ENCODE results near the gene FNIP2.

- TF ChIP-seq, protein P1, sequence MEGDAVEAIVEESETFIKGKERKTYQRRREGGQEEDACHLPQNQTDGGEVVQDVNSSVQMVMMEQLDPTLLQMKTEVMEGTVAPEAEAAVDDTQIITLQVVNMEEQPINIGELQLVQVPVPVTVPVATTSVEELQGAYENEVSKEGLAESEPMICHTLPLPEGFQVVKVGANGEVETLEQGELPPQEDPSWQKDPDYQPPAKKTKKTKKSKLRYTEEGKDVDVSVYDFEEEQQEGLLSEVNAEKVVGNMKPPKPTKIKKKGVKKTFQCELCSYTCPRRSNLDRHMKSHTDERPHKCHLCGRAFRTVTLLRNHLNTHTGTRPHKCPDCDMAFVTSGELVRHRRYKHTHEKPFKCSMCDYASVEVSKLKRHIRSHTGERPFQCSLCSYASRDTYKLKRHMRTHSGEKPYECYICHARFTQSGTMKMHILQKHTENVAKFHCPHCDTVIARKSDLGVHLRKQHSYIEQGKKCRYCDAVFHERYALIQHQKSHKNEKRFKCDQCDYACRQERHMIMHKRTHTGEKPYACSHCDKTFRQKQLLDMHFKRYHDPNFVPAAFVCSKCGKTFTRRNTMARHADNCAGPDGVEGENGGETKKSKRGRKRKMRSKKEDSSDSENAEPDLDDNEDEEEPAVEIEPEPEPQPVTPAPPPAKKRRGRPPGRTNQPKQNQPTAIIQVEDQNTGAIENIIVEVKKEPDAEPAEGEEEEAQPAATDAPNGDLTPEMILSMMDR (IDR thresholded peaks at IDR 0.05): no peak
- no peak for TF ChIP-seq POLR2A (IDR thresholded peaks at IDR 0.05)
Measured at GRCh38 chr4:158841540-158841939, 72.7 kb downstream of the FNIP2 start.
